Left ventricle myocardium inferior (tissue), 1 donor: ENCODE results near the gene QPCT. TPM values are rescaled to one million over a fixed set of nuclear protein-coding genes. Genes with fewer than 3 reads are reported as not detected.

Source experiments
- DNase-seq: peaks from one replicate; pipeline ENCODE4 v3.0.0-alpha.2; 2020
- H3K27ac ChIP-seq: fragments of 200-600 bp; replicated peaks from 2 replicates; pipeline ENCODE4 v1.8.0; 2021
- H3K27me3 ChIP-seq: fragments of 200-600 bp; 2 replicates; pipeline ENCODE4 v1.8.0; 2021; ENCODE audit warnings: low read depth
- H3K36me3 ChIP-seq: fragments of 200-600 bp; 2 replicates; pipeline ENCODE4 v1.8.0; 2021
- H3K4me1 ChIP-seq: fragments of 200-600 bp; 2 replicates; pipeline ENCODE4 v1.8.0; 2021
- H3K4me3 ChIP-seq: fragments of 200-600 bp; 2 replicates; pipeline ENCODE4 v1.8.0; 2021; ENCODE audit warnings: mild to moderate bottlenecking, moderate library complexity
- H3K9me3 ChIP-seq: fragments of 200-600 bp; replicated peaks from 2 replicates; pipeline ENCODE4 v1.8.0; 2021
- intact Hi-C: fragments of 100-400 bp; cut with micrococcal nuclease; formaldehyde crosslinking; loops from one replicate; pipeline ENCODE4 v1.11.0; 2022
- total RNA-seq: library from RNA; stranded (reverse); fragmentation: NEBNext Ultra II Directional; extraction: Animal tissue kit (Norgen Biotek cat#: 25700); gene quantifications from one replicate; pipeline ENCODE4 v1.2.1, GENCODE V29; 2021
- TF ChIP-seq, protein P1 (sequence below): fragments of 200-600 bp; IDR thresholded peaks from 2 replicates; pipeline ENCODE4 v1.8.0; 2021; ENCODE audit warnings: antibody characterized with exemption, mild to moderate bottlenecking, borderline replicate concordance
- donor health status: DM: no; HTN: yes; CAD: no; lungs with severe emphysema.

The QPCT gene
- total RNA-seq, 1 donor from 2014 or later = 2.0 TPM

DNA sequence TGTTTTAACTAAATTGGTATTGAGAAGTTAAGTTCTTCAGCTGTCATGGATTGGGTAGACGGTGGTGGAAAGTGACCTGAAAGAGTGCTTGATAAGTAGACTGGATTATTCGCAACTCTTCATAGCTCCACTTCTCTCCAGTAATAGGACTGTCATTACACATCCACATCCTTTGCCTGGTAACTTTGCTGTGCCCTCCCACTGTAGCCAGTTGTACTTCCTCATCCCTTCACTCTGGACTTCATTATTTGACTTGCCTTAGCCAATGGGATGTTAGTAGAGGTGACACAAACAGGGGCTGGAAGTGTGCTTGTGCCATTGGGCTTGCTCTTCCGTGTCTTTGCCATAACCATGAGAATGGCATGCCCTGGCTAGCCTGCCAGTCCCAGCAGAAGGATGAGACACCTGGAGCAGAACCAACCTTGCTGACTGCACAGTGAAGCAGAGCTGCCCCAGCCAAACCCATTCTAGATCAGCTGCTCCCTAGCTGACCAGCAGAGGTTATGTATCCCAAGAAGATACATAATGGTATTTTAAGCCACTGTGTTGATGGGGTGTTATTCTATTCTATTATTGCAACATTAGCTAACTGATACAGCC lies 16.9 kb downstream of the QPCT start:
- H3K36me3 ChIP-seq = no peaks in the 10 kb centered on the region
- H3K4me1 ChIP-seq = peaks cover 16% of the 10 kb centered on the region
- H3K9me3 ChIP-seq = no peaks in the 10 kb centered on the region
- intact Hi-C loops = no loop called here
- no peaks in the 10 kb centered on the region for H3K27me3 ChIP-seq
- H3K4me3 ChIP-seq = no peak overlapping the region
- no peak overlapping the region for H3K27ac ChIP-seq
- TF ChIP-seq, protein P1, sequence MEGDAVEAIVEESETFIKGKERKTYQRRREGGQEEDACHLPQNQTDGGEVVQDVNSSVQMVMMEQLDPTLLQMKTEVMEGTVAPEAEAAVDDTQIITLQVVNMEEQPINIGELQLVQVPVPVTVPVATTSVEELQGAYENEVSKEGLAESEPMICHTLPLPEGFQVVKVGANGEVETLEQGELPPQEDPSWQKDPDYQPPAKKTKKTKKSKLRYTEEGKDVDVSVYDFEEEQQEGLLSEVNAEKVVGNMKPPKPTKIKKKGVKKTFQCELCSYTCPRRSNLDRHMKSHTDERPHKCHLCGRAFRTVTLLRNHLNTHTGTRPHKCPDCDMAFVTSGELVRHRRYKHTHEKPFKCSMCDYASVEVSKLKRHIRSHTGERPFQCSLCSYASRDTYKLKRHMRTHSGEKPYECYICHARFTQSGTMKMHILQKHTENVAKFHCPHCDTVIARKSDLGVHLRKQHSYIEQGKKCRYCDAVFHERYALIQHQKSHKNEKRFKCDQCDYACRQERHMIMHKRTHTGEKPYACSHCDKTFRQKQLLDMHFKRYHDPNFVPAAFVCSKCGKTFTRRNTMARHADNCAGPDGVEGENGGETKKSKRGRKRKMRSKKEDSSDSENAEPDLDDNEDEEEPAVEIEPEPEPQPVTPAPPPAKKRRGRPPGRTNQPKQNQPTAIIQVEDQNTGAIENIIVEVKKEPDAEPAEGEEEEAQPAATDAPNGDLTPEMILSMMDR = no peak
- no peak for DNase-seq

DNA sequence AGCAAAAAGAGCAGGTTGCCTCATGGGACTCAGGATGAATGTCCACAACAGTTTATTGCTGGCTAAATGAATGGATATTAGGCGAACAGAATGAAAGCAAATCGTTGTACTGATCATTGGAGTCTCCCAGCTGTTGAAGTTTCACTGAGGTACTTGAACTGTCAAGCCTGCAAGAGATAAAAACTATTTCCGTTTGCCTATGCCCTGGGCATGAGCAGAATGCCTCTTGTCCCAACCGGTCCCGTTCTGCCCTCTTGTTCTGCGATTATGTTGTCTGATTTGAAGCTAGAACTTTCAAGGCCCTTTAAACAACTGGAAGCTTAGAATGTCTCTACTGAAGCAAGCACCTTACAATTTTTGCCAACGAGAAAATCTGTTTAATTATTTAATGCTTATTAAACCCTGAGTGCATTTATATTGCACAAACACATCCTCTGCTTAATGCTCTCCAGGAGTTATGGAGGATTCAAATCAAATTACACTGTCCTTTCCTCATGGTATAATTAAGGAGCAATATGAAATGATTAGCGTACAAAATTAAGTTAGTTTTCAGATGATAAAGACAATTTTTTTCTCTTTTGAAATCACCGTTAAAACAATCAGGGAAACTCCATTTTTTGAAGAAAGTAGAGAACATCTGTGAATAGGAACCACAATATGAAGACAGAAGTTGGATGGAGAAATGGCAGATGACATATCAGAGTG lies 17.7 kb downstream of the QPCT start:
- Histone ChIP-seq H3K9me3 (no peaks in the 10 kb centered on the region), H3K36me3 (no peaks in the 10 kb centered on the region), H3K4me3 (no peak overlapping the region), H3K4me1 (peaks cover 14% of the 10 kb centered on the region), H3K27me3 (no peaks in the 10 kb centered on the region), H3K27ac (no peak overlapping the region)
- intact Hi-C loops = no loop called here
- DNase-seq = no peak
- TF ChIP-seq, protein P1 = no peak

DNA sequence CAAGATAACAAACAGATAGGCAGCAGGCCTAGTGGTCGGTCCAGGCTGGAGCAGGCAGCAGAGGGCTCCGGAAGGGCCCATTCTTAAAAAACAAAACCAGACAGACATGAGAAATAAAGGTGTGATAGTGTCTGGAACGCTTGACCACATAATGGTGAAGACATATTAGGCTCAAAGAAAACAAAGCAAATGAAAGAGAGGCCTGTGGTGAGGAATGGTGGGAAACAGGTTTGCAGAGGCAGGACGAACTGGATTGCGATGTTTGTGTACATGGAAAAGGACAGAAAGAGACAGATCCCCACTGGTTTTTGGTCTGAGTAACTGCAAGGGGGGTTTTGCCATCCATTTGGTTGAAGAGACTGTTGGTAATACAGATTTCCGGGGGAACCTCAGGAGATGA lies 19.9 kb downstream of the QPCT start:
- Histone ChIP-seq H3K36me3 (no peaks in the 10 kb centered on the region), H3K27ac (no peak overlapping the region), H3K4me1 (peaks cover 4% of the 10 kb centered on the region), H3K27me3 (no peaks in the 10 kb centered on the region), H3K9me3 (no peaks in the 10 kb centered on the region), H3K4me3 (no peak overlapping the region)
- TF ChIP-seq, protein P1 = no peak
- intact Hi-C loops = no loop called here
- no peak for DNase-seq

DNA sequence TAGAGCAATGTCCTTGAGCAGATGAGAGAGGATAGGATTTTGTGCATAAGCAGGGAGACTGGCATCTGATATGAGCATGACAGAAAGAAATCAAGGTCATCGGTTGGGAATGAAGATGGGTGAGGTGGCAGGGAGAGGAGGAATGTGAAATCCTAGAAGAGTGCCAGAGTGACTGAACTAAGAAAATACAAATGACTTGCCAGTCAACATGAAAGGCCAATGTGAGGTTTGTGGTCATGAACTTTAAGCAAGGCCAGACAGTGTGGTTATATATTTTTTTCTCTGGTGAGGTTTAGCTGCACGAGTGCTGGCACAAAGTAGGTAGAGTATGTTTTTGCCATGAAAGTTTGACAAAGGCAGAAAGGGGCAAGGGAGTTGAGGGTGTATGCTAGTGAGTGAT lies 21.2 kb downstream of the QPCT start:
- H3K4me1 ChIP-seq = peaks cover 4% of the 10 kb centered on the region
- no peak for DNase-seq
- TF ChIP-seq, protein P1 = no peak
- H3K27ac ChIP-seq = no peak overlapping the region
- H3K4me3 ChIP-seq = no peak overlapping the region
- no peaks in the 10 kb centered on the region for H3K27me3 ChIP-seq
- intact Hi-C loops = no loop called here
- no peaks in the 10 kb centered on the region for H3K36me3 ChIP-seq
- no peaks in the 10 kb centered on the region for H3K9me3 ChIP-seq

DNA sequence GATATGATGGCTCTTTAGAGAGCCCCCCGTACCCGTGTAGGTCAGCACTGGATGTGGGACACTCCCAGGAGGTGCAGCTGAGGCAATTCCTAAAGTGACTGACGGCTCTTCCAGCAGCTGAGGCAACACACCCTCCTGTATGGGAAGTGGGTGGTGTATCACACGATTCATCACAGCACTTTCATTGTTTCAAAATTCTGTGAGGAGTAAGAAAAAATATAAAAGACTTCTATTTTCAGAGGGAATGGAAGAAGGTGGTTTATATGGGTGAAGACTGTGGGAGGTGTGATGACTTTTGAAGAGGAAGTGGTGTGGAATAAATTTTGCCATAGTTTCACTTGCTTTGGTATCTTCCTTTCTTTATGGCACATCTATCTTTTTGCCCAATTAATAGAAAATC lies 22.3 kb downstream of the QPCT start:
- no peak overlapping the region for H3K27ac ChIP-seq
- TF ChIP-seq, protein P1 = no peak
- H3K4me3 ChIP-seq = no peak overlapping the region

More for the DNA sequence above, 22.3 kb downstream of the QPCT start:
- Histone ChIP-seq H3K36me3 (no peaks in the 10 kb centered on the region), H3K27me3 (no peaks in the 10 kb centered on the region), H3K4me1 (peaks cover under 1% of the 10 kb centered on the region), H3K9me3 (no peaks in the 10 kb centered on the region)
- DNase-seq = no peak
- intact Hi-C loops = no loop called here
